HG03025 (cell line): ENCODE data around the gene PSMD12.
"Not testable (repeated sequence)": the region's sequence is repeated elsewhere in the genome, so short reads cannot be mapped to it uniquely, and the experiment has no call there.

ENCODE experiments used
- ATAC-seq: cut with Tn5 transposase; IDR thresholded peaks from one replicate; pipeline ENCODE4 v1.9.1; 2021; ENCODE audit warnings: mild to moderate bottlenecking, moderate library complexity; ENCODE audit not compliant: unreplicated experiment, low FRiP score

The PSMD12 gene

GRCh38 chr17:67359960-67360791 lies 6.2 kb downstream of the PSMD12 start:
- no peak for ATAC-seq

GRCh38 chr17:67358612-67359011 lies 7.8 kb downstream of the PSMD12 start:
- ATAC-seq: no peak

- no peak for ATAC-seq
Measured at GRCh38 chr17:67353929-67354574, 12.3 kb downstream of the PSMD12 start.

- ATAC-seq: no peak
Measured at GRCh38 chr17:67353161-67353560, 13.2 kb downstream of the PSMD12 start.

- ATAC-seq: no peak
Measured at GRCh38 chr17:67349420-67349819, 17.0 kb downstream of the PSMD12 start.

- ATAC-seq: no peak
Measured at GRCh38 chr17:67347826-67348225, 18.6 kb downstream of the PSMD12 start.

- ATAC-seq: no peak
Measured at GRCh38 chr17:67343237-67343636, 23.1 kb downstream of the PSMD12 start.

GRCh38 chr17:67338353-67338752 lies 28.0 kb downstream of the PSMD12 start:
- not testable (repeated sequence) for ATAC-seq

GRCh38 chr17:67336859-67337258 lies 29.5 kb downstream of the PSMD12 start:
- ATAC-seq: no peak

GRCh38 chr17:67335245-67335835 lies 31.0 kb downstream of the PSMD12 start:
- ATAC-seq: no peak

- ATAC-seq: not testable (repeated sequence)
Measured at GRCh38 chr17:67332162-67332508, 34.2 kb downstream of the PSMD12 start.

- not testable (repeated sequence) for ATAC-seq
Measured at GRCh38 chr17:67331381-67332161, 34.8 kb downstream of the PSMD12 start.

- no peak for ATAC-seq
Measured at GRCh38 chr17:67328026-67328425, 38.4 kb downstream of the PSMD12 start.

- ATAC-seq: not testable (repeated sequence)
Measured at GRCh38 chr17:67326959-67327745, 39.2 kb downstream of the PSMD12 start.

- ATAC-seq: no peak
Measured at GRCh38 chr17:67326440-67326839, 39.9 kb downstream of the PSMD12 start.

- ATAC-seq: no peak
Measured at GRCh38 chr17:67324330-67324729, 42.0 kb downstream of the PSMD12 start.

GRCh38 chr17:67323445-67323844 lies 42.9 kb downstream of the PSMD12 start:
- ATAC-seq: no peak

- ATAC-seq: no peak
Measured at GRCh38 chr17:67322042-67322787, 44.2 kb downstream of the PSMD12 start.

- ATAC-seq: not testable (repeated sequence)
Measured at GRCh38 chr17:67321486-67321885, 44.9 kb downstream of the PSMD12 start.
